Aorta (tissue), 5 donors: ENCODE data around the gene SEMA4C. TPM values are rescaled to one million over a fixed set of nuclear protein-coding genes. Genes with fewer than 3 reads are reported as not detected.

Experiments used
- ATAC-seq: fragments of 200-7000 bp; cut with Tn5 transposase; one replicate; pipeline ENCODE4 v1.9.1; 2022; ENCODE audit warnings: moderate library complexity; ENCODE audit not compliant: low FRiP score
- DNase-seq, 2 donors: peaks; one replicate each; pipeline ENCODE4 v3.0.0-alpha.2; 2020
- H3K27ac ChIP-seq, 2 donors: one replicate each; pipeline ENCODE4 v1.5.1; 2013; ENCODE audit warnings: low read length in 2 of 2, mild to moderate bottlenecking in 2 of 2, moderate library complexity in 2 of 2, control low read depth in 1 of 2, inconsistent platforms in 1 of 2, low read depth in 1 of 2
- H3K27me3 ChIP-seq, 2 donors: one replicate each; pipeline ENCODE4 v1.6.1; 2013; ENCODE audit warnings: control low read depth in 1 of 2, low read length in 1 of 2, mild to moderate bottlenecking in 1 of 2, moderate library complexity in 1 of 2; ENCODE audit not compliant: insufficient read depth in 2 of 2, control insufficient read depth in 1 of 2
- H3K36me3 ChIP-seq, 2 donors: one replicate each; pipeline ENCODE4 v1.6.1; 2013; ENCODE audit warnings: control low read depth in 1 of 2, low read length in 1 of 2, mild to moderate bottlenecking in 1 of 2; ENCODE audit not compliant: insufficient read depth in 2 of 2, control insufficient read depth in 1 of 2
- H3K4me1 ChIP-seq, 2 donors: one replicate each; pipeline ENCODE4 v1.6.1; 2013; ENCODE audit warnings: low read length in 2 of 2, control low read depth in 1 of 2, mild to moderate bottlenecking in 1 of 2, moderate library complexity in 1 of 2; ENCODE audit not compliant: insufficient read depth in 2 of 2, control insufficient read depth in 1 of 2
- H3K4me3 ChIP-seq, 2 donors: one replicate each; pipeline ENCODE4 v1.5.1; 2013; ENCODE audit warnings: low read length in 2 of 2, control low read depth in 1 of 2, mild to moderate bottlenecking in 1 of 2
- H3K9me3 ChIP-seq: one replicate; pipeline ENCODE4 v1.6.1; 2013; ENCODE audit warnings: mild to moderate bottlenecking, low read length; ENCODE audit not compliant: control insufficient read depth
- WGBS, 2 donors: extraction: QIAGEN DNeasy Blood & Tissue Kit; methylation state at CpG; one replicate each; pipeline ENCODE4 v1.1.7; 2013; 5-methylcytosine and 5-hydroxymethylcytosine counted together
- intact Hi-C, 2 donors: fragments of 100-400 bp; cut with DNase I; formaldehyde crosslinking; loops; one replicate each; pipeline versions ENCODE4 v1.14.2 to v1.15.0; 2022
- polyA plus RNA-seq, 2 donors: library from polyadenylated mRNA; stranded (reverse); fragments of 200-250 nt; gene quantifications; one replicate each; pipeline ENCODE4 v1.2.3, GENCODE V29; 2013
- total RNA-seq, 2 donors: library from RNA; stranded (reverse); fragmentation: NEBNext Ultra II Directional; extraction: Animal tissue kit (Norgen Biotek cat#: 25700); gene quantifications; one replicate each; pipeline ENCODE4 v1.2.1, GENCODE V29; 2021
- donor health status: healthy with polysubstance abuse.
- donor health status: Bipolar disorder and iron deficiency.
- donor health status: DM: no; HTN: no; CAD: no.
- donor health status: DM: no; HTN: no; CAD: no.
- donor health status: DM: yes; HTN: yes; CAD: no.

The SEMA4C gene
- total and polyA plus RNA-seq, 4 donors = 6.1 to 55.6 (median 44.2) TPM

- H3K4me3 ChIP-seq = no peak overlapping the region
- intact Hi-C loops = no loop called here
- H3K36me3 ChIP-seq = no peaks in the 10 kb centered on the region
- DNase-seq (no peak), ATAC-seq (no peak)
- WGBS, 2 donors = 84 to 94% methylated on average over 4 of the region's 4 CpGs
- H3K9me3 ChIP-seq = no peaks in the 10 kb centered on the region
- no peak overlapping the region for H3K27ac ChIP-seq
- H3K4me1 ChIP-seq = no peaks in the 10 kb centered on the region
- no peaks in the 10 kb centered on the region for H3K27me3 ChIP-seq
These were observed 34.0 kb downstream of the SEMA4C start for GRCh38 chr2:96835830-96836229.

- Histone ChIP-seq H3K27ac (no peak overlapping the region), H3K27me3 (no peaks in the 10 kb centered on the region), H3K4me1 (no peaks in the 10 kb centered on the region), H3K4me3 (no peak overlapping the region), H3K9me3 (no peaks in the 10 kb centered on the region), H3K36me3 (no peaks in the 10 kb centered on the region)
- DNase-seq (peak in 1 of 2 donors; percentile 87), ATAC-seq (peak; percentile 57)
- intact Hi-C loops = no loop called here
- 54 to 58% methylated on average over 18 of the region's 18 CpGs for WGBS, 2 donors
These were observed 36.9 kb downstream of the SEMA4C start for GRCh38 chr2:96832754-96833507.

GRCh38 chr2:96832408-96832753, 37.5 kb downstream of the SEMA4C start:
- WGBS, 2 donors = 78 to 82% methylated on average over 11 of the region's 11 CpGs

GRCh38 chr2:96831679-96832078, 38.2 kb downstream of the SEMA4C start:
- no peaks in the 10 kb centered on the region for H3K27me3 ChIP-seq
- no peaks in the 10 kb centered on the region for H3K36me3 ChIP-seq
- H3K4me1 ChIP-seq = no peaks in the 10 kb centered on the region
- H3K4me3 ChIP-seq = no peak overlapping the region
- ATAC-seq (no peak), DNase-seq (no peak)
- H3K27ac ChIP-seq = no peak overlapping the region
- H3K9me3 ChIP-seq = no peaks in the 10 kb centered on the region
- 55 to 60% methylated on average over 10 of the region's 10 CpGs for WGBS, 2 donors
- intact Hi-C loops = no loop called here

More at GRCh38 chr2:96832408-96832753, 37.5 kb downstream of the SEMA4C start:
- H3K36me3 ChIP-seq = no peaks in the 10 kb centered on the region
- DNase-seq (no peak), ATAC-seq (no peak)
- no peak overlapping the region for H3K27ac ChIP-seq
- H3K9me3 ChIP-seq = no peaks in the 10 kb centered on the region
- intact Hi-C loops = no loop called here
- no peaks in the 10 kb centered on the region for H3K27me3 ChIP-seq
- no peak overlapping the region for H3K4me3 ChIP-seq
- no peaks in the 10 kb centered on the region for H3K4me1 ChIP-seq

- intact Hi-C loops = no loop called here
- no peaks in the 10 kb centered on the region for H3K36me3 ChIP-seq
- no peak overlapping the region for H3K4me3 ChIP-seq
- no peaks in the 10 kb centered on the region for H3K27me3 ChIP-seq
- H3K9me3 ChIP-seq = no peaks in the 10 kb centered on the region
- DNase-seq (no peak), ATAC-seq (no peak)
- no peak overlapping the region for H3K27ac ChIP-seq
- H3K4me1 ChIP-seq = no peaks in the 10 kb centered on the region
- 80 to 84% methylated on average over 5 of the region's 5 CpGs for WGBS, 2 donors
These were observed 39.8 kb downstream of the SEMA4C start for GRCh38 chr2:96830044-96830562.

- H3K4me3 ChIP-seq = no peak overlapping the region
- no peaks in the 10 kb centered on the region for H3K4me1 ChIP-seq
- H3K36me3 ChIP-seq = no peaks in the 10 kb centered on the region
- H3K27me3 ChIP-seq = no peaks in the 10 kb centered on the region
- peak in 1 of 2 donors; percentile 40 for DNase-seq
- WGBS, 2 donors = 92 to 95% methylated on average over 13 of the region's 13 CpGs
- no peak overlapping the region for H3K27ac ChIP-seq
- no peak for ATAC-seq
- no peaks in the 10 kb centered on the region for H3K9me3 ChIP-seq
- intact Hi-C loops = no loop called here
These were observed 41.0 kb downstream of the SEMA4C start for GRCh38 chr2:96828874-96829273.

GRCh38 chr2:96828436-96828835, 41.4 kb downstream of the SEMA4C start:
- H3K27ac ChIP-seq = no peak overlapping the region
- WGBS, 2 donors = 93 to 94% methylated on average over 14 of the region's 14 CpGs
- no peaks in the 10 kb centered on the region for H3K9me3 ChIP-seq
- ATAC-seq (no peak), DNase-seq (peak in 1 of 2 donors; percentile 73)
- no peaks in the 10 kb centered on the region for H3K36me3 ChIP-seq
- H3K27me3 ChIP-seq = no peaks in the 10 kb centered on the region
- H3K4me3 ChIP-seq = no peak overlapping the region
- intact Hi-C loops = no loop called here
- no peaks in the 10 kb centered on the region for H3K4me1 ChIP-seq

- WGBS, 2 donors = 91 to 92% methylated on average over 22 of the region's 22 CpGs
- no peaks in the 10 kb centered on the region for H3K27me3 ChIP-seq
- DNase-seq = peak in 1 of 2 donors; percentile 61
- no peak overlapping the region for H3K27ac ChIP-seq
- no peaks in the 10 kb centered on the region for H3K4me1 ChIP-seq
- H3K9me3 ChIP-seq = no peaks in the 10 kb centered on the region
- ATAC-seq = no peak
- no peaks in the 10 kb centered on the region for H3K36me3 ChIP-seq
- no peak overlapping the region for H3K4me3 ChIP-seq
- intact Hi-C loops = no loop called here
These were observed 43.2 kb downstream of the SEMA4C start for GRCh38 chr2:96826546-96827278.

GRCh38 chr2:96825057-96825456, 44.8 kb downstream of the SEMA4C start:
- intact Hi-C loops = no loop called here
- WGBS, 2 donors = 93% methylated on average over 14 of the region's 14 CpGs
- Histone ChIP-seq H3K27me3 (no peaks in the 10 kb centered on the region), H3K27ac (no peak overlapping the region), H3K9me3 (no peaks in the 10 kb centered on the region), H3K4me3 (no peak overlapping the region), H3K4me1 (no peaks in the 10 kb centered on the region), H3K36me3 (no peaks in the 10 kb centered on the region)
- no peak for ATAC-seq
- DNase-seq = peak in 1 of 2 donors; percentile 59
